ENCODE data around the gene GPC3. TPM values are rescaled to one million over a fixed set of nuclear protein-coding genes. Genes with fewer than 3 reads are reported as not detected.

Gene GPC3
- total and polyA plus RNA-seq, 2 of the 4 experiments (the other 2 are of a cell fraction) = not detected

DNA sequence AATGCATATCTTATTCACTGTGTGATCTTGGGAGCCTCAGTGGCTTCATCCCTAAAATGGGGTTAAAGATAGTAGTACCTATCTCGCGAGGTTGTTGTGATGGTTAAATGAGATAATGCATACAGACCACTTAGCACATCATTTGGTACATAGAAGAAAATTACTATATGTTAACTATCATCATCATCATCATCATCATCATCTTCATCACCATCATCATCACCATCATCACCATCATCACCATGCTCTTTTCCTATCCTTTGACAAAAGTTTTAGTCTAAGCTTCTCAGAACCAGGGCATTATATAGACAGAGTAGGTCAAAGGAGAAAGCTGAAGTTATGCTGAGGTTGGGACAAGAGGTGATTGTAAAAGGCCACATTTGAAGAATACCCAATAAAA is 145.0 kb downstream of the GPC3 start:
- ATAC-seq (ENCODE audit: low read depth) = no peak
- no peak overlapping the region for H3K14ac ChIP-seq (replicated peaks; ENCODE audit: low read depth, low read length)
- ChIA-PET POLR2A (ENCODE audit: unreplicated experiment) (no interaction called here), CTCF (interaction anchor here (1.2 kb wide), 1 partner anchor 187 kb away, joined by 3 read pairs; no protein-coding TSS in a partner anchor)
- no peak for DNase-seq
- dilution Hi-C loops (cut with HindIII; ENCODE audit: low sequenced_read_pairs, unreplicated experiment) = no loop called here
- no peak overlapping the region for H2BK20ac ChIP-seq (ENCODE audit: low read depth, low read length)
- intact Hi-C loops (cut with micrococcal nuclease) = no loop called here
- H2AFZ ChIP-seq (replicated peaks; ENCODE audit: low read length, poor library complexity) = no peak overlapping the region
- peaks cover 6% of the 10 kb centered on the region for H3K27me3 ChIP-seq (ENCODE audit: control insufficient read depth, insufficient read depth, low read length)
- whole genome bisulfite sequencing, 2 experiments (ENCODE audit: extremely low coverage in 2 of 2, insufficient read length in 1 of 2) = no CpG with 5 or more reads among the region's 2 CpGs
- no peak overlapping the region for H2BK15ac ChIP-seq (ENCODE audit: low read depth, low read length)
- no peak overlapping the region for H3K18ac ChIP-seq (ENCODE audit: low read depth, low read length)
- no peak overlapping the region for H3K23ac ChIP-seq (ENCODE audit: low read depth, low read length)
- no peaks in the 10 kb centered on the region for H3K79me1 ChIP-seq (ENCODE audit: low read depth in 1 of 2, low read length in 2 of 2)
- BruUV-seq (replicated peaks) = no TSS peak
- no peak overlapping the region for H4K91ac ChIP-seq (ENCODE audit: insufficient read depth, low read depth, low read length)
- no peak overlapping the region for H4K5ac ChIP-seq (ENCODE audit: low read depth, low read length)
- H4K20me1 ChIP-seq (ENCODE audit: insufficient read depth, low read length) = no peaks in the 10 kb centered on the region
- no peak overlapping the region for H4K8ac ChIP-seq (ENCODE audit: low read depth in 2 of 2, low read length in 2 of 2)
- TF ChIP-seq NFE2L2 (IDR thresholded peaks at IDR 0.05; ENCODE audit: low read depth, low read length) (no peak), MAZ (IDR thresholded peaks at IDR 0.05; ENCODE audit: borderline replicate concordance, low read depth, low read length) (no peak), MAFK (IDR thresholded peaks at IDR 0.05; ENCODE audit: low read depth, low read length) (no peak), MXI1 (IDR thresholded peaks at IDR 0.05; ENCODE audit: borderline replicate concordance, low read depth, low read length) (no peak), CEBPB (IDR thresholded peaks at IDR 0.05; ENCODE audit: low read depth, low read length) (no peak), BHLHE40 (IDR thresholded peaks at IDR 0.05; ENCODE audit: low read depth, low read length) (no peak), POLR2A (IDR thresholded peaks at IDR 0.05; ENCODE audit: low read depth, low read length) (no peak), RFX5 (IDR thresholded peaks at IDR 0.05; ENCODE audit: low read depth, low read length) (no peak), CHD1 (IDR thresholded peaks at IDR 0.05; ENCODE audit: low read depth, low read length) (no peak), RAD21 (IDR thresholded peaks at IDR 0.05; ENCODE audit: low read length) (no peak), SMC3 (IDR thresholded peaks at IDR 0.05; ENCODE audit: low read depth, low read length) (no peak)
- TF ChIP-seq, protein P1, sequence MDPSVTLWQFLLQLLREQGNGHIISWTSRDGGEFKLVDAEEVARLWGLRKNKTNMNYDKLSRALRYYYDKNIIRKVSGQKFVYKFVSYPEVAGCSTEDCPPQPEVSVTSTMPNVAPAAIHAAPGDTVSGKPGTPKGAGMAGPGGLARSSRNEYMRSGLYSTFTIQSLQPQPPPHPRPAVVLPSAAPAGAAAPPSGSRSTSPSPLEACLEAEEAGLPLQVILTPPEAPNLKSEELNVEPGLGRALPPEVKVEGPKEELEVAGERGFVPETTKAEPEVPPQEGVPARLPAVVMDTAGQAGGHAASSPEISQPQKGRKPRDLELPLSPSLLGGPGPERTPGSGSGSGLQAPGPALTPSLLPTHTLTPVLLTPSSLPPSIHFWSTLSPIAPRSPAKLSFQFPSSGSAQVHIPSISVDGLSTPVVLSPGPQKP (IDR thresholded peaks at IDR 0.05; ENCODE audit: borderline replicate concordance, low read depth, low read length) = no peak
- H3K4me1 ChIP-seq (ENCODE audit: control insufficient read depth, insufficient read depth, low read length) = no peaks in the 10 kb centered on the region
- no peak overlapping the region for H3K9ac ChIP-seq (ENCODE audit: low read depth, low read length)
- no peak overlapping the region for H3K56ac ChIP-seq (ENCODE audit: extremely low read depth, insufficient read depth, low read length)
- H3K4me2 ChIP-seq (ENCODE audit: low read depth, low read length) = no peak overlapping the region
- H3K36me3 ChIP-seq (ENCODE audit: control insufficient read depth, insufficient read depth, low read length) = no peaks in the 10 kb centered on the region
- H3K4me3 ChIP-seq (ENCODE audit: insufficient read depth, low read depth, low read length) = no peak overlapping the region
- H2AK5ac ChIP-seq (ENCODE audit: low read depth, low read length) = no peak overlapping the region
- H2BK5ac ChIP-seq (ENCODE audit: low read depth, low read length, poor library complexity, severe bottlenecking) = no peak overlapping the region
- in situ Hi-C loops (cut with MboI; ENCODE audit: low sequenced_read_pairs) = no loop called here
- H2BK120ac ChIP-seq (ENCODE audit: low read depth, low read length) = no peak overlapping the region
- no peak overlapping the region for H3K27ac ChIP-seq (ENCODE audit: insufficient read depth, low read length)
- H3K9me3 ChIP-seq (ENCODE audit: control insufficient read depth, insufficient read depth, low read length) = no peaks in the 10 kb centered on the region
- H3K9me1 ChIP-seq (ENCODE audit: insufficient read depth, low read length) = no peaks in the 10 kb centered on the region
- H2AK9ac ChIP-seq (replicated peaks; ENCODE audit: low read depth, low read length, poor library complexity) = no peak overlapping the region
- H3K4ac ChIP-seq (ENCODE audit: low read depth, low read length) = no peak overlapping the region

Data from IMR-90 (cell line).